GM11168 (cell line): ENCODE measurements around the gene CNTNAP5.

ENCODE experiments used
- in situ Hi-C: fragments of 300-500 bp; cut with MboI; formaldehyde crosslinking; loops from one replicate; pipeline ENCODE4 v1.12.0; 2022; ENCODE audit warnings: low sequenced_read_pairs; ENCODE audit not compliant: unreplicated experiment

CNTNAP5 gene

GRCh38 chr2:124524155-124524915, 499.2 kb downstream of the CNTNAP5 start:
- in situ Hi-C loops, result no loop called here

- in situ Hi-C loops, result no loop called here
Observed at GRCh38 chr2:124526221-124526620, 501.1 kb downstream of the CNTNAP5 start.

GRCh38 chr2:124530203-124530602, 505.1 kb downstream of the CNTNAP5 start:
- in situ Hi-C loops, result no loop called here

- in situ Hi-C loops, result no loop called here
Observed at GRCh38 chr2:124533226-124533954, 508.3 kb downstream of the CNTNAP5 start.

GRCh38 chr2:124534028-124534427, 508.9 kb downstream of the CNTNAP5 start:
- in situ Hi-C loops, result no loop called here

GRCh38 chr2:124535816-124536215, 510.7 kb downstream of the CNTNAP5 start:
- in situ Hi-C loops, result no loop called here

- in situ Hi-C loops, result no loop called here
Observed at GRCh38 chr2:124536591-124536990, 511.5 kb downstream of the CNTNAP5 start.

GRCh38 chr2:124538549-124538948, 513.5 kb downstream of the CNTNAP5 start:
- in situ Hi-C loops, result no loop called here

GRCh38 chr2:124540805-124541204, 515.7 kb downstream of the CNTNAP5 start:
- in situ Hi-C loops, result no loop called here

- in situ Hi-C loops, result no loop called here
Observed at GRCh38 chr2:124542932-124543640, 518.0 kb downstream of the CNTNAP5 start.

GRCh38 chr2:124547700-124548099, 522.6 kb downstream of the CNTNAP5 start:
- in situ Hi-C loops, result no loop called here

- in situ Hi-C loops, result no loop called here
Observed at GRCh38 chr2:124558277-124558905, 533.3 kb downstream of the CNTNAP5 start.

- in situ Hi-C loops, result no loop called here
Observed at GRCh38 chr2:124559236-124559635, 534.1 kb downstream of the CNTNAP5 start.

- in situ Hi-C loops, result no loop called here
Observed at GRCh38 chr2:124560592-124561112, 535.6 kb downstream of the CNTNAP5 start.

- in situ Hi-C loops, result no loop called here
Observed at GRCh38 chr2:124561486-124561885, 536.4 kb downstream of the CNTNAP5 start.

- in situ Hi-C loops, result no loop called here
Observed at GRCh38 chr2:124563426-124563825, 538.3 kb downstream of the CNTNAP5 start.

- in situ Hi-C loops, result no loop called here
Observed at GRCh38 chr2:124566518-124566970, 541.5 kb downstream of the CNTNAP5 start.

- in situ Hi-C loops, result no loop called here
Observed at GRCh38 chr2:124570872-124571271, 545.8 kb downstream of the CNTNAP5 start.

- in situ Hi-C loops, result no loop called here
Observed at GRCh38 chr2:124571836-124572235, 546.7 kb downstream of the CNTNAP5 start.

- in situ Hi-C loops, result no loop called here
Observed at GRCh38 chr2:124572934-124573634, 548.0 kb downstream of the CNTNAP5 start.
